Esophagus (tissue), 2 donors: ENCODE measurements around the gene JAML. TPM values are rescaled to one million over a fixed set of nuclear protein-coding genes. Genes with fewer than 3 reads are reported as not detected.

Source experiments
- H3K27ac ChIP-seq, 2 donors: one replicate each; pipeline ENCODE4 v1.5.1; 2013; ENCODE audit warnings: low read depth in 2 of 2, mild to moderate bottlenecking in 2 of 2, inconsistent platforms in 1 of 2, low read length in 1 of 2, moderate library complexity in 1 of 2
- H3K27me3 ChIP-seq, 2 donors: one replicate each; pipeline ENCODE4 v1.6.1; 2013; ENCODE audit warnings: low read length in 2 of 2, control low read depth in 1 of 2, mild to moderate bottlenecking in 1 of 2; ENCODE audit not compliant: insufficient read depth in 2 of 2, control insufficient read depth in 1 of 2
- H3K36me3 ChIP-seq, 2 donors: one replicate each; pipeline ENCODE4 v1.6.1; 2013; ENCODE audit warnings: low read length in 1 of 2; ENCODE audit not compliant: control insufficient read depth in 2 of 2, insufficient read depth in 2 of 2
- H3K4me1 ChIP-seq, 2 donors: one replicate each; pipeline ENCODE4 v1.6.1; 2013; ENCODE audit warnings: low read length in 1 of 2; ENCODE audit not compliant: control insufficient read depth in 2 of 2, insufficient read depth in 2 of 2
- H3K4me3 ChIP-seq, 2 donors: one replicate each; pipeline ENCODE4 v1.5.1; 2013; ENCODE audit warnings: low read length in 2 of 2, mild to moderate bottlenecking in 2 of 2, low read depth in 1 of 2, moderate library complexity in 1 of 2
- H3K9me3 ChIP-seq, 2 donors: one replicate each; pipeline ENCODE4 v1.6.1; 2013; ENCODE audit warnings: mild to moderate bottlenecking in 2 of 2, low read depth in 1 of 2, low read length in 1 of 2, moderate library complexity in 1 of 2; ENCODE audit not compliant: control insufficient read depth in 2 of 2, insufficient read depth in 1 of 2
- WGBS, 2 donors: extraction: QIAGEN DNeasy Blood & Tissue Kit; methylation state at CpG; one replicate each; pipeline ENCODE4 v1.1.7; 2013; 5-methylcytosine and 5-hydroxymethylcytosine counted together
- polyA plus RNA-seq, 2 donors: library from polyadenylated mRNA; stranded (reverse); fragments of 200-250 nt; gene quantifications; one replicate each; pipeline ENCODE4 v1.2.3, GENCODE V29; 2013
- donor health status: healthy with polysubstance abuse.
- donor health status: Bipolar disorder and iron deficiency.

Gene JAML
- polyA plus RNA-seq, 2 donors, result 6.1 to 7.0 TPM

DNA sequence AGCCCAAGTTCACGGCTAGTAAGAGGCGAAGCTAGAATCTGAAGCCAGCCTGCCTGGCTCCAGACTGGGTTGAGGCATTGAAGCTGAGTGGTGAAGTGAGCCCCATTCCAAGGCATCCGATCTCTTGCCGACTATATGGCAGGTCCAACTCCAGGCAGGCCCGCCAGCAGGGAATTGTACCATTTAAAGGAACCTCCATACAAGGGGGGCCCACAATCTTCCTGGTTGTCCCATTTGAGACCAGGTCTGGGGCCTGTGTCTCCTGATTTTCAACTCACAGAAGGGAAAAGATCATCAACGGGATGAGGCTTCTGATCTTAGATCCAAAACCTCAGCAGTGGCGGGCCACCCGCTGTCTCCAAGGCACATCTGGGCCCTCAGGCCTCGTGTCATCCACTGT is 52.5 kb downstream of the JAML start:
- Histone ChIP-seq H3K36me3 (no peaks in the 10 kb centered on the region), H3K27me3 (no peaks in the 10 kb centered on the region)
- WGBS, 2 donors, result 75 to 84% methylated on average over 9 of the region's 9 CpGs

DNA sequence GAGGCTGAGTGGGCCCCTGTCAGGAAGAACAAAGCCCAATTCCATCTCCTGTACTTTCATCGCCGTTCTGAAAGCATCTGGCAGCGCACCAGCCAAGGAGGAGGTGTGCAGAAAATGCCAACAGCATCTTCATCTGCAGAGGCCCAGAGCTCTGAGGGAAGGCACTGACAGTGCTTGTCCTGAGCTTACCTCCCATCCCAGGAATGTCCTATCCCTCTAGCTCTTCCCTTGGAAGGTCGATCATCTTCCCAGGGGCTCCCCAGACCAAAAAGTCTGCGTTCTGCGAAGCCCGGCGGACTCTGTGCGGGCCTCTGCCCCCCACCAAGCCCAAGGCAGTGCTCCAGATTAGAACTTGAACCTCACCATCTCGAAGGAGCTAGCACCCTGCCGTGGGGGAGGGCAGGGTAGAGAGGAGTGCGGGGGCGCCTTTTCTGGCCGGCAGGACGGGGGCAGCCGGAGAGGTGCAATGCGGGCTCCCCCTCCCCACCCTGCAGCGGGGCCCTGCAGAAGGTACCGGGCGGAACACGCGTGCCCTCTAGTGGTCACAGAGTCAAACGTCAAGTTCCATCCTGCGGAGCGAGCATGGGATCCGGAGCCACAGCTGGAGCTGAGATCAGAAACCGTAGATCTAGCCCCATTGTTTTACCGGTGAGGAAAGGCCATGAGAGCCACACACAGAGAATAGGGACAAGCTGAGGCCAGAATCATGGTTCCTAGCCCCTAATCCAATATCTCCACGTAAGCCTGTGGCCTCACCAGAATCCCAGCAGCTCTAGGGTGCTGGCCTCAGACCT is 53.3 kb downstream of the JAML start:
- Histone ChIP-seq H3K27ac (no peak overlapping the region), H3K9me3 (no peaks in the 10 kb centered on the region), H3K36me3 (no peaks in the 10 kb centered on the region), H3K27me3 (no peaks in the 10 kb centered on the region), H3K4me3 (no peak overlapping the region), H3K4me1 (peaks cover 6 to 7% of the 10 kb centered on the region in 2 donors)
- 8% methylated on average over 27 to 29 of the region's 29 CpGs for WGBS, 2 donors

More for the DNA sequence above, 52.5 kb downstream of the JAML start:
- H3K9me3 ChIP-seq, result no peaks in the 10 kb centered on the region
- no peak overlapping the region for H3K4me3 ChIP-seq
- H3K27ac ChIP-seq, result no peak overlapping the region
- peaks cover 6 to 7% of the 10 kb centered on the region in 2 donors for H3K4me1 ChIP-seq

GRCh38 chr11:118170882-118171268 is 53.9 kb downstream of the JAML start:
- Histone ChIP-seq H3K36me3 (no peaks in the 10 kb centered on the region), H3K27ac (no peak overlapping the region), H3K4me3 (no peak overlapping the region), H3K4me1 (peaks cover 6 to 7% of the 10 kb centered on the region in 2 donors), H3K9me3 (no peaks in the 10 kb centered on the region), H3K27me3 (no peaks in the 10 kb centered on the region)
- WGBS, 2 donors, result 49 to 53% methylated on average over 8 of the region's 8 CpGs

GRCh38 chr11:118170231-118170630 is 54.6 kb downstream of the JAML start:
- Histone ChIP-seq H3K27me3 (no peaks in the 10 kb centered on the region), H3K4me3 (no peak overlapping the region), H3K9me3 (no peaks in the 10 kb centered on the region), H3K27ac (no peak overlapping the region), H3K4me1 (peaks cover 3 to 6% of the 10 kb centered on the region in 2 donors), H3K36me3 (no peaks in the 10 kb centered on the region)
- 82 to 87% methylated on average over 9 of the region's 9 CpGs for WGBS, 2 donors

DNA sequence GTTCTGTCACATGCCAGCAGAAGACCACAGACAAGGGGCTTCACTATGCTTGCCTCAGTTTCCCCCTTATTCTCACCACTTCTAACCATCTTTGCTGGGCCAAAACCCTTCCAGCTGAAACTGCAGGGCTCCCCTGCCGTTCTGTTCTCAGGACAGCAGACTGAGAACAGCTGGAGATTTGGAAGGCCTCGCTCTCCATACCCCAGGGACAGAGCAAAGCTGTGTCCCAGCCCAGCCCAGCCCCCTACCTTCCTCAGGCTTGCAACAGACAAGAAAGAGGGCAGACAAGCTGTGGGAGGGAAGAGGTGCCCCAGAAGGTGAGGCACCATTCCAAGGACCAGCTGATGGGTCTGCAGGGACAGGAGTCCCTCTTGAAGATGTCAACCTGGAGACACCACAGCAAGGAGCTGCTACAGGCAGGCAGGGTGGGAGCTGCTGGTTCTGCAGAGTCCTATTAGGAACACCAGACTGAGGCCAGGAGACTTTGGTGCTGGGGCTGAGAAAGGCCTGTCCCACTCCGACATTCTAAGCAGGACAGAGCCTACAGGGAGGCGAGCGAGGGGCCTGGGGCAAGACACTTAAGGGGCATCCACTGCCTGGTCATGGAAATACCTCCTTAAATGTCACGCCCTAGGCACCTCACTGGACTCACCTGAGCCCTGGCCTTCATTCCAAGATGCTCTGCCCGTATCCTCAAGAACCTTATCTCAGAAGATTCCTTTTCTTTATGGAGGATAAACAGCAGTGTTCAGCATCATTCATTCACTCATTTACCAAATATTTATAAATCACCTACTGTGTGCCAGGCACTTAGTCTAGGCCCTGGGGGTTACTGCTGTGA is 55.3 kb downstream of the JAML start:
- Histone ChIP-seq H3K4me3 (no peak overlapping the region), H3K4me1 (peaks cover 0 to 3% of the 10 kb centered on the region in 2 donors), H3K27me3 (no peaks in the 10 kb centered on the region), H3K27ac (no peak overlapping the region), H3K36me3 (no peaks in the 10 kb centered on the region), H3K9me3 (no peaks in the 10 kb centered on the region)
- WGBS, 2 donors, result 81 to 84% methylated on average over 7 of the region's 7 CpGs

DNA sequence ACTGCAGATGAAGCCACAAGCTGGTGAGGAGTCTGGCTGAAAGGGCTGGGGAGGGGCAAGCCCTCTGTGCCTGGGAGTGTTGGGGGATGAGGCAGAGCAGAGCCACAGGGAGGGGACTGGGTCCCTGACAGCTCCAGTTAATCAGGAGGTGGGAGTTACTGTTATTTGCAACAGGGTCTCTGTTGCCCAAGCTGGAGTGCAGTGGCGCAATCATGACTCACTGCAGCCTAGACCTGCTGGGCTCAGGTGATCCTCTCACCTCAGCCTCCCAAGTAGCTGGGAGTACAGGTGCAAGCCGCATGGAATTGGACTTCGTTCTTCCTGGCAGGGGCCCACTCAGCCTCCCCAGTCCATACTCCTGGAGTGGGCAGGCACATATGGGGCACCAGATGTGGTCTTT is 56.1 kb downstream of the JAML start:
- Histone ChIP-seq H3K4me3 (no peak overlapping the region), H3K9me3 (no peaks in the 10 kb centered on the region), H3K27me3 (no peaks in the 10 kb centered on the region), H3K36me3 (no peaks in the 10 kb centered on the region), H3K27ac (no peak overlapping the region), H3K4me1 (peaks cover 0 to 3% of the 10 kb centered on the region in 2 donors)
- 78 to 82% methylated on average over 3 of the region's 3 CpGs for WGBS, 2 donors

DNA sequence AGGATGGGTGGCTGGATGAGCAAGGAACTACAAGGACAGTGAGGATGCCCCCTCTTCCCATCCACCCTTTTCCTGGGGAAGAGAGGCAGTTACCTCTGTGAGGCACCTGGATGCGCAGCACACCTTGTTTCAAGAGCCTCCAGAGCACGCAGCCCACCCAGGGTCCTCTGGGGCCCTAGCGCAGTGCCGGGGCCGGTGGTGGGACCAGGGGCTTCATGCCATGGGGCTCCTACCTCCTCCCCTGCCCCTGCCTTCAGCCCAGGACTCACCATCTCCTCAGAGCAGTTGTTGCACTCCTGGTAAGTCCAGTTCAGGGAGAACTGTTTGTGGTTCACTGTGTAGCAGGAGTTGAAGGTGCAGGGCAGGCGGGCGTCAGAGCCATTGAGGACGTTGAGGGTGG is 56.5 kb downstream of the JAML start:
- Histone ChIP-seq H3K4me3 (no peak overlapping the region), H3K4me1 (peaks cover 0 to 3% of the 10 kb centered on the region in 2 donors), H3K27me3 (no peaks in the 10 kb centered on the region), H3K9me3 (no peaks in the 10 kb centered on the region), H3K27ac (no peak overlapping the region), H3K36me3 (no peaks in the 10 kb centered on the region)
- 91 to 93% methylated on average over 8 of the region's 8 CpGs for WGBS, 2 donors

DNA sequence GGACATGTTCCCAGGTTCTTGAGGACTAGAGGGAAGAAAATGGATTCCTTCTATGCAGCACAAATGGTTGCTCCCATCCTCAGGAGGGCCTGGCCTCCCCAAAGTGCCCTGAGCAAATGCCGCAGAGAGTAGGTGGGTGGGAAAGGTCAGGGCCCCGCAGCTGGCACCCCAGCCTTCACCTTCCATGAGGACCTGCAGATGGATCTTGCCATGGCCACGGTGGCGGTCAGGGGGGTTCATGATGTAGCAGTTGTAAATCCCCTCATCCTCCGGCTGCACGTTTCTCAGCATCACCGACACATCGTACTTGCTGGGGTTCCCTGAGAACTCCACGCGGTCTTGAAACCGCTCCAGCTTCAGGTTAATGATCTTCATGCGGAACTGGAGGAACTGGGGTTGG is 56.9 kb downstream of the JAML start:
- no peaks in the 10 kb centered on the region for H3K27me3 ChIP-seq
- 85 to 92% methylated on average over 12 of the region's 12 CpGs for WGBS, 2 donors

DNA sequence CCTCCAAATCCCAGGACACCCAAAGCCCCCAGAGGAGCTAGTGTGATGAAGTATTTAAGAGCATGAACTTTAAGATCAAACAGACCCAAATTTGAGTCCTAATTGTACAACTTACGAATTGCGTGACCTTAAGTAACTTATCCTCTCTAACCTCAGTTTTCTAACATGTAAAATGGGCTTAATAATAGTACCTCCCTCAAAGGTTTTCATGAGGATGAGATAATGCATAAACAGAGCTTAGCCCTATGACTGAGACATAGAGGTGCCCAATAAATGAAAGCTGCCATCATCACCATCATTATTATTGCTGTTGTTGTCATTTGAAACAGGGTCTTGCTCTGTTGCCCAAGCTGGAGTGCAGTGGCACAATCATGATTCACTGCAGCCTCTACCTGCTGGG is 57.6 kb downstream of the JAML start:
- no peaks in the 10 kb centered on the region for H3K9me3 ChIP-seq
- no peak overlapping the region for H3K27ac ChIP-seq
- no peak overlapping the region for H3K4me3 ChIP-seq
- H3K27me3 ChIP-seq, result no peaks in the 10 kb centered on the region
- no peaks in the 10 kb centered on the region for H3K36me3 ChIP-seq
- peaks cover 0 to 3% of the 10 kb centered on the region in 2 donors for H3K4me1 ChIP-seq
- WGBS, 2 donors, result 93 to 96% methylated on average over 2 of the region's 2 CpGs

More for the DNA sequence above, 56.9 kb downstream of the JAML start:
- H3K9me3 ChIP-seq, result no peaks in the 10 kb centered on the region
- H3K36me3 ChIP-seq, result no peaks in the 10 kb centered on the region
- H3K4me1 ChIP-seq, result peaks cover 0 to 3% of the 10 kb centered on the region in 2 donors
- no peak overlapping the region for H3K4me3 ChIP-seq
- no peak overlapping the region for H3K27ac ChIP-seq
